OCI-M1 (cell line): Measurements from ENCODE around the gene CYP3A5.
A peak's percentile ranks its signal among the peaks of the same experiment; 100 is the strongest.
"Not testable (repeated sequence)": the region's sequence is repeated elsewhere in the genome, so short reads cannot be mapped to it uniquely, and the experiment has no call there.

Experiments
- DNase-seq: peaks from one replicate; lab custom pipeline; 2025; lab: John Stamatoyannopoulos, UW

Gene CYP3A5

DNA sequence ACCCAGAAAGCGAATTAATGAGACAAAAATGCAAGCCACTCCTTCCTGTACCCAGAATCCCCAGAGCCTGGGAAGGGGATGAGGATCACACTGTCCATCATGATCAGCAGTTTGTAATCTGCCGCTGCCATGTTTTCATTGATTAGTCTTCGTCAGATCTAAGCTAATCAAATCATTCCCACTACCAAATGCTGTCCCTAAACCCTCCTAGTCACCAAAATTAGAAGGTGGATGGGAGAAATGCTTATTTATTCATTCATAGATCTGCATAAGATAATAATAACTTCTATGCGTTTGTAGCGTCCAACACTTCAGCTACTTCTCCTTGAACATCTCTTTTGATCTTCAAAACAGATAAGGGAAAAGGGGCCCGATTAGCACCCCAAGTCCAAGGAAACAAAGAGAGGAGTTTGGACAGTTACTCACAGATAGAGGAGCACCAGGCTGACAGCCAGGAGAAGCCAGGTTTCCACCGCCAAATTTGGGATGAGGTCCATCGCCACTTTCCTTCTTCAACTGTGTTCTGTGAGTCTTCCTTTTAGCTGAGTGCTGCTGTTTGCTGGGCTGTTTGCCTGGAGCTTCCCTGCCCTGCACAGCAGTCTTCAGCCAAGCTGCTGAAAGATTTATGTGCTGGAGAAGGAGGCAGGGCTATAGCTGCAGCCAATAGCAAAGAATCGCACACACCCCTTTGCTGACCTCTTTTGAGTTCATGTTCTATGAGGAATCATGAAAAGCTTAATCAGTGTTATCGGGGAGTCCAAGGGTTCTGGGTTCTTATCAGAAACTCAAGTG, at the start of gene CYP3A5:
CYP3A5 (minus strand) TSS at position 597 of the 792 bp plus-strand sequence; CDS start at position 497, 100 bp downstream.
- DNase-seq = peak; percentile 50

DNA sequence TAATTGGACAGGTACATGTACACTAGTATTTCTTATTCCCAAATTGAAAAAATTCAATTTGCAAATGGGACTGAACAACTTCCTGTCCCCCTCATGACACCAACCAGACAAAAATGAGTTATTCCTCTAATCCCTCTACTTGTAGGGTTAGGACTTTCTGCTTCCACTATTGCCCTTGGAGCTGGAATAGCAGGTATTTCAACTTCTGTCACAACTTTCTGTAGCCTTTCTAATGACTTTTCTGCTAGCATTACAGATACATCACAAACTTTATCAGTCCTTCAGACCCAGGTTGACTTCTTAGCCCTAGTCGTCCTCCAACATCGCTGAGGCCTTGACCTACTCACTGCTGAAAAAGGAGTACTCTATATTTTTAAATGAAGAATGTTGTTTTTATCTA, 48.8 kb upstream of the CYP3A5 start:
- DNase-seq = no peak

DNA sequence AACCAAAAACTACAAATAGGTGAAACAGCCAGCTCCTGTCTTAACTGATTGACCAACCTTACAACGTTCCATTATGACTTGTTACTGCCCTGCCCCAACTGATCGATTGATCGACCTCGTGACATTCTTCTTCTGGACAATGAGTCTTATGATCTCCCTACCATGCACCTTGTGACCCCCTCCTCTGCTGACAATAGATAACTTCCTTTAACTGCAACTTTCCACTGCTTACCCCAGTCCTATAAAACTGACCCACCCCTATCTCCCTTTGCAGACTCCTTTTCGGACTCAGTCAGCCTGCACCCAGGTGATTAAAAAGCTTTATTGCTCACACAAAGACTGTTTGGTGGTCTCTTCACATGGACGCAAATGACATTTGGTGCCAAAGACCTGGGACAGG, 43.4 kb upstream of the CYP3A5 start:
- DNase-seq = peak; percentile 36

DNA sequence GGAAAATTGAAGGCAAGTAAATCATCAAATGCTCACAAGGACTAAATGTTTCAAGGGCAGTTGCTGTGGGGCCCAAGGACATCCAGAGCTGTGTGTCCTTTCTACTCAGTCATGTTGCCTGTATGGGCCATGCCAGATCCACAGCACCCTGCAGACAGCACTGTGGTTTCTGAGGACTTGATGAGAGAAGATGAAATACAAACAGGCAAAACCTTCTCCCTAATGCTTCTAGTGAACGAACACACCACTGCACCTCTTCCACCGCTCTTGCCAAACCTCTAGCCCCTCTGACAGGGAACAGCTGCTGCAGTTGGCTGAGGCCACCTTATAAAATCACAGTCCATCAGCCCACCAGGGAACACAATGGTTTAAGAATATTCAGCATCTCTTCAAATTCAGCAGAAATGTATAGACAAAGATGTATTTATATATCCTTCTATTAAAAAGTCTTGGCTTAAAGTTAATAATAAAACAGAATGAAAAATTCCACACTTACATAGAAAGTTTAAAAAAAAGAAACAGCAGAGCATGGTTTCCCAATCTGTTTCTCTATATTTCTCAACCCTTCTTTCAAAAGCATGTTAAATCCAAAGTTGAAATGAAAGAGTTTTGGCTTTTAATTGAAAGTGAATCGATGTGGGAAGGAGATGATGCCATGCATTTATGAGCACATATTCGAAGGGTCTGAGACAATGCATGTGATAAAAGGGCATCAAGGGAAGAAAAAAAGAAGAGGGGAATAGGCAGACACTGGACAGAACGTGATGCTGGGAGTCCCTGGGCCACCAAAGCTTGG, 41.2 kb upstream of the CYP3A5 start:
- DNase-seq = no peak

DNA sequence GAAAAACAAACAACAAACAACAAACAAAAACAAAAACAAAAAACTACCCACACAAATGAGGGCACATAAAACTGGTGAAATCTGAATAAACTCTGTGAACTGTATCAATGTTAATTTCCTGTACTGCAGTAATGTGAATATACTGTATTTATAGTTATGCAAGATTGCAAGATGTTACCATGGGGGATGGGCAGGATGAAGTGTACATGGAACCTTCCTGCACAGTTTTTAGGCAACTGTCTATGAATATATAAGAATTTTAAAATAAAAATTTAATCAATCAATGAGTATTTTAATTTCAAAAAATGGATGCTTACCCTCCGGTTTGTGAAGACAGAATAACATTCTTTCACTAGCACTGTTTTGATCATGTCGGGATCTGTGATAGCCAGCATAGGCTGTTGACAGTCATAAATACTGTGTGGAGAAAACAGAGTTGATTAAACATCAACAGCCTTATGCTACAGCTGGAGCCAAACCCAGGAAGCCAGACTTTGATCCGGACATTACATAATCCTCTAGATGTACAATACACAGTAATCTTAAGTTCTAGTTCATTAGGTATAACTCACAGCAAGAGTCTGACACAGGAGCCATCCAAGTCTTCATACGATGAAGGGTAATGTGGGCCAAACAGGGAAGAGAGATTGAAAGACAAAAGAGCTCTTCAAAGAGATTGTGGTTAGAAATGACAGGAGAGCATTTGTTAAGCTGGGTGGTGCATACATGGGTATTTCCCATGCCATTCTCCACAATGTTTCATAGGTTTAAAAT, 40.4 kb upstream of the CYP3A5 start:
- no peak for DNase-seq

DNA sequence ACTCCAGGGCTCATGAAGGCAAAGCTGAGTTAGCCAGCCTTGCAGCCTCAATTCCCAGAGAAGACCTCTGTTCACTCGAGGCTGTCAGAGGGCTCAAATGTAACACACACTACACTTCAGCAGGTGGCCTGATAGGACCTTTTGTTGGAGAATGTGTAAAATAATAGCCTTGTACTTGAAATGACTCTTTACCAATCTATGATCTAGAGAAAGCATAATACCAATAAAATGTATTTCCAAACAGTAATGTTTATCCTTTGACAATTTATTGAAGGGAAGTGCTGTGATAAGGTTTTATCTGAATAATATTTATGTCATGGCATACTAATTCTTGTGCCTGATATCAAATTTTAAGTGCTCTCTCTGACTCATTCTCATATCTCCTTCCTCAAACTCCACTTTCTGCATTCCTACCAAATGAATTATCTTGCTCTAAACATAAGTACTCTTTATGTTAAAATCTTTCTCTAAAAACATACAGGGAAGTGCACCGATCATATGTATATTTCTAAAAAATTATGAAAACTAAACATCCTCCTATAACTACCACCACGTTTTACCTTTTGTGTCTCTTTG, 34.3 kb upstream of the CYP3A5 start:
- DNase-seq = peak; percentile 51

DNA sequence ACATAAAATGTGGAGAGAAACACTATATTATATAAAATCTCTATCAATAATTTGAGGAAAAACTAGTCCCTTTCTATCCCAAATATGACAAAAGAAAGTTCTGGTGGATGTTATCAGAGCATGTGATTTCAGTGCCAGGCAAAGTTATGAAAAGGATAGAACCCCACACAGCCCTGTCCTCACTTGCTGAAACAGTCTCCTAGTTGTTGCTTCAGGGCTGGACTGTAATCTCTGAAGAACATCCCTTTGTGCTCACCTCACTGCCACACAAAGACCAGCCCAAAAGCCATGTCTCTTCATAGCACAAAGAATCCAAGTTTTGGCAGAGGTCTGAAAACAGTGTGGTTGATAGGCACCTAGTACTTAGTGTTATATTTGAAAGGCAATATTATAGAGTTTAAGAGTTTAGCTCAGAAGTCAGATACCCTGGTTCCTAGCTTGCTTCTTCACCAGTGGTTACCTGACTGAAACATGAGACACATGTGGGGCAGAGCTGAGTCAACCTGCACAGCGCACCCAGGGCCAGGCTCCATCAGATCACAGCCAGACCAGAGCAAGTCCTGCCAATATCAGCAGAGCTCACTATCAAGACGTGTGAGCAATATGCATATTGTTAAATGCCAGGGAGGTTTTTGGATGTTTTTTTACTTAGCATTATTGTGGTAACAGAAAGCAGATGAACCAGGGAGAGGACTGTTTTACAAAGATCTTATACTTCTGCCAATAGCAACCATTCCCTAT, 30.2 kb upstream of the CYP3A5 start:
- no peak for DNase-seq

DNA sequence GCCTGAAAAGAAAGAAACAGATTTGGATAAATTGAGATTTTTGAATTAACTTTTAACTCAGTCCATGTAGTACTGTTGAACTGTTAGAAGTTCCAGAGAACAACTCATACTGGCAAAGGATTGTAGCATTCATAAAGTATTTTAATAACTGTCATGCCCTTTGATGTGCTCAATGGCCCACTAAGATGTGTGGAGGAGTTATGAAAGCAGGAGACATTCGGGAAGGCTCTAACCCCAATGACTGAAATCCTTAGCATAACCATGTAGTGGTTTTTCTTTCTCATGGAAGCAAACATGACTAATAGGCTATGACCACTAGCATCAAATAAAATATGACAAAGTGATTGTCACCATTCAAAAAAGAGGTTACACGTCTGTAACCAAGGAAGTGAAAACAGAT, 29.5 kb upstream of the CYP3A5 start:
- no peak for DNase-seq

DNA sequence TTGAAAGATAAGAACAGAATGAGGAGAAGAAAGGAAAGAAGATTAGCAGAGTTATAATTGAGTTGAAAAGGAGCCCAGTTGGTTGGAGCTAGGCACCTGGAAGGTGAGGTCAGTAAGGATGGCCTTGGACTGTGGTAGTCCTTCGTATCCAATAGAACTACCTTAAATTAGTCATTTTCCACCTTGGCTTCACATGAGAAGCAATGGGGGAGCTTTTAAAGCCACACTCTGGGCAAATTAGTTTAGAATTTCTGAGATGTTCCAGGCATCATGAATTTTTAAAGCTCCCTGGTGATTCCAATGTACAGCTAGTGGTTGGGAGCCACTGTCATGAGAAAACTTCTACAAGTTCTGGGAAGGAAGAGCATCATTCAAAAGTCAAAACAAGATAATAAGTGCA, 27.3 kb upstream of the CYP3A5 start:
- DNase-seq = peak; percentile 42

DNA sequence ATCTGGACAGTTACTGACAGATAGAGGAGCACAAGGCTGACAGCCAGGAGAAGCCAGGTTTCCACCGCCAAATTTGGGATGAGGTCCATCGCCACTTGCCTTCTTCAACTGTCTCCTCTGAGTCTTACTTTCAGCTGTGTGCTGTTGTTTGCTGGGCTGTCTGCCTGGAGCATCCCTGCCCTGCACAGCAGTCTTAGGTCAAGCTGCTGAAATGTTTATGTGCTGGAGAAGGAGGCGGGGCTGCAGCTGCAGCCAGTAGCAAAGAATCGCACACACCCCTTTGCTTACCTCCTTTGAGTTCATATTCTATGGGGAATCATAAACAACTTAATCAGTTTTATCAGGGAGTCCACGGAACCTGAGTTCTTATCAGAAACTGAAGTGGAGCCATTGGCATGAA, 20.1 kb upstream of the CYP3A5 start:
- no peak for DNase-seq

DNA sequence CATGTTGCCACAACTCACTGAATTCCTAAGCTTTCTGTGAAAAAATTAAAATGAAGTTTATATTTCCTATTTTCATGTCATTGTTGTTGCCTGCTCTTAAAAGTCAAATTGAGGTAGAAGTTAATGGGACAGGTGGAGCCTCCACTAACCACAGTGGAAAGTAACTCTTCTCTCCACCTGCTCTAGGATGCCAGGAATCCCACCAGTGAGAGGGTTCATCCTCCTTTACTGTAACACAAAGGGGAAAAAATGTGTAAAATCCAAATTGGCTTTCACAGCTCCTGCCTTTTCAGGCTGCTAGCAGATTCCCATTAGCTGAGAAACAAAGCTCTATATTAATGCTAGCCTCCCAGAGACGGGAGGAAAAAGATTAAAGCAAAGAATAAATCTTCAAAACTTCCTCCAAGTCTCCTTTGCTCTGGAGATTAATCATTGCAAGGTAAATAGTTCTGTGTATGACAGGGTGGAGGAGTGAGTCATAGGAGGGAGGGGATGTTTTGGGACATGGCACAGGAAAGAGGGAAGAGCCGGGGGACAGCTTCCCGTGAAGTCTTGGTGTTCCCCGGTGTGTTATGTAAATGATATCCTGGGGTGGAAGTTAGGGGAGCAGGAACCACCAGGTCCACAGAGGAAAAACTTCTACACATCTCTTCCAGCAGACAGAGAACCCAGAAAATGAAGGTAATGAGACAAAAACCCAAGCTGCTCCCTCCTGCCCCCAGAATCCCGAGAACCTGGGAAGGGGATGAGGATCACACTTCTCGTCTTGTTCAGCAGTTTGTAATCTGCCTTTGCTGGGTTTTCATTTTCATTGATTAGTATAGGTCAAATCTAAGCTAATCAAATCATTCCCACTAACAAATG, 19.3 kb upstream of the CYP3A5 start:
- DNase-seq = not testable (repeated sequence)

DNA sequence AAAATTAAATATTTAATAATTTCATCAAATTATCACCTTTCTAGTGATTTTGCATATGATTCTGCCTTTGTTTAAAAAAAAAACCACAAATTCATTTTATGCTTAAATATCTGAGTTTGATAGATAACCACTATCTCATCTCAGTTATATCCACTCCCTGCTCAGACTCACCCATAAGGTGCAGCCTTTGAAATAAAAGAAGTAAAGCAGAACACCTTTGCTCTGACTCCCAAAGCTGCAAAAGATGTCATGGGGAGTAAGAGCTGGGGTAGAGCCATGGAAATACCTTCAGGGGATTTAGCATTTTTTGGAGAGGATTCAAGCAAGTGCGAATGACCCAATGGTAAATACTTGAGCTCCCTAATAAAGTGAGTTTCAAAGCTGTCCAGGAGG, 15.1 kb upstream of the CYP3A5 start:
- no peak for DNase-seq

DNA sequence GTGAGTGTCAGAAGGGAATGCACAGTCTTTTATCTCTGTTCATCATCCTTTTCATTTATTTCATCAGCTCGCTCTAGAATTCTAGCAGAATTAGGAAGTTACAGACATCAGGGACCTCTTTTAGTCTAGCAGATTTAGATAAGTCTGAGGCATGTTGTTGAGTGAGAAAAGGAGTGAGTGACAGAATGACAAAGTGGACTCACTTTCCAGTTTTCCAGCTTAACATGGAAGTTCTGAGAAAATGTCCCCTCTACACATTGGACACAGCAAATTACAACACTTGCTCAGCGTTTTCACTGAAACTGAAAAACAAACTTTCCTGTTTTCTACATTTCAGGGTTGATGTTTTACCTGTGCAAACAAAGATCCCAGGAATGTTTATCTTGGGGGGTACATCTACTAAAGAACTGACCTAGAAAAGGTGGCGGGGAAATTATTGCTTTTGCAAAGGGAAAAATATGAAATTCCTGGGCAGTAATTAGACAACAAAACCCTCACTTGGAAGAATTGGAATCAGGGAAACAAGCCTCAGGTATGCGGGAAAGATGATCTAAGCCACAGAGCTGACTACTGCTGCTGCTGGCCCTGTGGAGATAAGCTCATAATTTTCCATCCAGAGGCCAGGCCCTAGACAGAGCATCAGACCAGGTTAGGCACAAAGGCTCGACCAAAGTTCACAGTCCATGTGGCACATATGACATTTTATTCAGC, 14.6 kb upstream of the CYP3A5 start:
- peak; percentile 73 for DNase-seq

DNA sequence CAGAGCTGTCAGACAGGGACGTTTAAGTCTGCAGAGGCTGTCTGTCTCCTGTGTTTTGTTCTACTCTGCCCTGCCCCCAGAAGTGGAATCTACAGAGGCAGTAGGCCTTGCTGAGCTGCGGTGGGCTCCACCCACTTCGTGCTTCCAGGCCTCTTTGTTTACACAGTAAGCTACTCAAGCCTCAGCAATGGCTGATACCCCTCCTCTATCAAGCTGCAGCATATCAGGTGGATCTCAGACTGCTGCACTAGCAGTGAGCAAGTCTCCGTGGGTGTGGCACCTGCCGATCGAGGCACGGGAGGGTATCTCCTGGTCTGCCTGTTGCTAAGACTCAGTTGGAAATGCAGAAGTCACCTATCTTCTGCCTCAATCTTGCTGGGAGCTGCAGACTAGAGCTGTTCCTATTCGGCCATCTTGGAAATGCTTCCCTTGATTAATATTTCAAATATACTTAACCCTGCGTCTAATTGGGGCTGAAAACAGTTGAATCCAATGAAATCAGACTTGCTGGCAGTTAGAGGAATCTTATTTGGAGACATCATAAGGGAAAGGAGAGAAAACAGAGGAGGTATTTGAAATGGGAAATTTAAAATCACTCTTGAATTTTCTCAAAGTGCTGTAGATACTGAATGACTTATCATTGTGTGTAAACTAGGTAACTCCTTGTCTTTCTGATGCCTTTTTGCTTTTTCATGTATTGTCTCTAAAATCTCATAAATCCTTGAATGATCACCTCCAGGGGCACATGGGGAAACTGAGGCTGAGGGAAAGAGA, 13.8 kb upstream of the CYP3A5 start:
- DNase-seq = peak; percentile 99

DNA sequence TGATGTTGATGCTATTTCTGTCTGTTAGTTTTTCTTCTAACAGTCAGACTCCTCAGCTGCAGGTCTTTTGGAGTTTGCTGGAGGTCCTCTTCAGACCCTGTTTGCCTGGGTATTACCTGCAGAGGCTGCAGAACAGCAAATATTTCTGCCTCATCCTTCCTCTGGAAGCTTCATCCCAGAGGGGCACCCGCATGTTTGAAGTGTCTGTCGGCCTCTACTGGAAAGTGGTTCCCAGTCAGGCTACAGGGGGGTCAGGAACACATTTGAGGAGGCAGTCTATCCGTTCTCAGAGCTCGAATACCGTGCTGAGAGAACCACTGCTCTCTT, 13.3 kb upstream of the CYP3A5 start:
- DNase-seq = no peak

DNA sequence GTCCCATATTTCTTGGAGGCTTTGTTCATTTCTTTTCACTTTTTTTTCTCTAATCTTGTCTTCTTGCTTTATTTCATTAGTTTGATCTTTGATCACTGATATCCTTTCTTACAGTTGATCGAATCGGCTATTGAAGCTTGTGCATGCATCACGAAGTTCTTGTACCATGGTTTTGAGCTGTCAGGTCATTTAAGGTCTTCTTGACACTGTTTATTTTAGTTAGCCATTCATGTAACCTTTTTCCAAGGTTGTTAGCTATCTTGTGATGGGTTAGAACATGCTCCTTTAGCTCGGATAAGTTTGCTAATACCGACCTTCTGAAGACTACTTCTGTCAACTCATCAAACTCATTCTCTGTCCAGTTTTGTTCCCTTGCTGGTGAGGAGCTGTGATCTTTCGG, 12.8 kb upstream of the CYP3A5 start:
- not testable (repeated sequence) for DNase-seq

DNA sequence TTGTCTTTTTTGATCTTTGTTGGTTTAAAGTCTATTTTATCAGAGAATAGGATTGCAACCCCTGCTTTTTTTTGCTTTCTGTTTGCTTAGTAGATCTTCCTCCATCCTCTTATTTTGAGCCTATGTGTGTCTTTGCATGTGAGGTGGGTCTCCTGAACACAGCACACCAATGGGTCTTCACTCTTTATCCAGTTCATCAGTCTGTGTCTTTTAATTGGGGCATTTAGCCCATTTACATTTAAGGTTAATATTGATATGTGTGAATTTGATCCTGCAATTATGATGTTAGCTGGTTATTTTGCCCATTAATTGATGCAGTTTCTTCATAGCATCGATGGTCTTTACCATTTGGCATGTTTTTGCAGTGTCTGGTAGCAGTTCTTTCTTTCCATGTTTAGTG, 11.9 kb upstream of the CYP3A5 start:
- not testable (repeated sequence) for DNase-seq

DNA sequence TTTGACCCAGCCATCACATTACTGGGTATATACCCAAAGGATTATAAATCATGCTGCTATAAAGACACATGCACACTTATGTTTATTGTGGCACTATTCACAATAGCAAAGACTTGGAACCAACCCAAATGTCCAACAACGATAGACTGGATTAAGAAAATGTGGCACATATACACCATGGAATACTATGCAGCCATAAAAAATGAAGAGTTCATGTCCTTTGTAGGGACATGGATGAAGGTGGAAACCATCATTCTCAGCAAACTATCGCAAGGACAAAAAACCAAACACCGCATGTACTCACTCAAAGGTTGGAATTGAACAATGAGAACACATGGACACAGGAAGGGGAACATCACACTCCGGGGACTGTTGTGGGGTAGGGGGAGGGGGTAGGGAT, 11.1 kb upstream of the CYP3A5 start:
- not testable (repeated sequence) for DNase-seq
